OCI-LY7 (cell line): ENCODE measurements around the gene CA10.

Experiments used
- EZH2phosphoT487 ChIP-seq: fragments of 200-600 bp; sonication (generic); IDR thresholded peaks from 2 replicates; pipeline ENCODE4 v1.6.1; 2018; ENCODE audit warnings: low read depth, borderline replicate concordance, mild to moderate bottlenecking, mixed run types, antibody characterized with exemption, low read length, moderate library complexity, mixed read lengths
- TF ChIP-seq, protein P1 (sequence below): fragments of 200-600 bp; sonication (generic); conservative IDR thresholded peaks from 2 replicates; pipeline ENCODE4 v1.5.1; 2014; ENCODE audit warnings: mild to moderate bottlenecking, antibody characterized with exemption, low read length, moderate library complexity, mixed read lengths

DNA sequence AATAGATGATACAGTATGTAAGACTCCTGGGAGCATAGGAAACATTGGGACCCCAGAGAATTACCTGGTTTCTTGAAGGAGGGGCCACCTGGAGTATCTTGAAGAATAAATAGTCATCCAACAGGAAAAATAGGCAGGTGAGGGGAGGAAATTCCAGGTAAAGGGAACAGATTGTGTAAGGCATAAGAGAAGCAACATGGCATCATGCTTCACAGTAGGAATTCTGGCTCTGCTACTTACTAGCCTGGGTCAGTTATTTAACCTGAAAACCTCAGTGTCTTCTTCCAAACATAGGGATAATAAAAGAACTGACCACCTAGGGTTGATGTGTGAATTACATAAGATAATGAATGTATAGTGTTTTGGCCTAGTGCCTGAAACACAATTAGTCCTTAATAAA lies 122.1 kb downstream of the CA10 start:
- TF ChIP-seq, protein P1, sequence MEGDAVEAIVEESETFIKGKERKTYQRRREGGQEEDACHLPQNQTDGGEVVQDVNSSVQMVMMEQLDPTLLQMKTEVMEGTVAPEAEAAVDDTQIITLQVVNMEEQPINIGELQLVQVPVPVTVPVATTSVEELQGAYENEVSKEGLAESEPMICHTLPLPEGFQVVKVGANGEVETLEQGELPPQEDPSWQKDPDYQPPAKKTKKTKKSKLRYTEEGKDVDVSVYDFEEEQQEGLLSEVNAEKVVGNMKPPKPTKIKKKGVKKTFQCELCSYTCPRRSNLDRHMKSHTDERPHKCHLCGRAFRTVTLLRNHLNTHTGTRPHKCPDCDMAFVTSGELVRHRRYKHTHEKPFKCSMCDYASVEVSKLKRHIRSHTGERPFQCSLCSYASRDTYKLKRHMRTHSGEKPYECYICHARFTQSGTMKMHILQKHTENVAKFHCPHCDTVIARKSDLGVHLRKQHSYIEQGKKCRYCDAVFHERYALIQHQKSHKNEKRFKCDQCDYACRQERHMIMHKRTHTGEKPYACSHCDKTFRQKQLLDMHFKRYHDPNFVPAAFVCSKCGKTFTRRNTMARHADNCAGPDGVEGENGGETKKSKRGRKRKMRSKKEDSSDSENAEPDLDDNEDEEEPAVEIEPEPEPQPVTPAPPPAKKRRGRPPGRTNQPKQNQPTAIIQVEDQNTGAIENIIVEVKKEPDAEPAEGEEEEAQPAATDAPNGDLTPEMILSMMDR: no peak
- TF ChIP-seq EZH2phosphoT487: no peak
